CD4-positive, alpha-beta memory T cell (primary cell): ENCODE measurements around the gene CCT8L2. TPM values are rescaled to one million over a fixed set of nuclear protein-coding genes. Genes with fewer than 3 reads are reported as not detected.
"Not testable (repeated sequence)": the region's sequence is repeated elsewhere in the genome, so short reads cannot be mapped to it uniquely, and the experiment has no call there.

Source experiments
- CTCF ChIA-PET: fragments of 350-600 bp; sonication (Branson Sonifier 250); formaldehyde crosslinking; loops from one replicate; lab custom pipeline; 2021; ENCODE audit warnings: inconsistent platforms; ENCODE audit not compliant: partially characterized antibody; lab: Charles Lee
- POLR2A ChIA-PET: fragments of 350-600 bp; sonication (Branson Sonifier 250); formaldehyde crosslinking; loops from one replicate; lab custom pipeline; 2021; ENCODE audit not compliant: partially characterized antibody; lab: Charles Lee
- DNase-seq, 5 donors: peaks; one replicate each; pipeline versions ENCODE4 v3.0.0 to v3.0.0-alpha.2; 2020 to 2022; ENCODE audit warnings: mixed read lengths in 1 of 5
- H3K27ac ChIP-seq: one replicate; pipeline ENCODE4 v1.7.0; 2013; ENCODE audit warnings: low read depth, low read length
- H3K27me3 ChIP-seq: 2 replicates; pipeline ENCODE4 v1.7.0; 2013; ENCODE audit warnings: mild to moderate bottlenecking, low read length, moderate library complexity; ENCODE audit not compliant: insufficient read depth
- H3K36me3 ChIP-seq: 2 replicates; pipeline ENCODE4 v1.7.0; 2013; ENCODE audit warnings: mild to moderate bottlenecking, low read length, moderate library complexity; ENCODE audit not compliant: insufficient read depth
- H3K4me1 ChIP-seq: 2 replicates; pipeline ENCODE4 v1.7.0; 2013; ENCODE audit warnings: mild to moderate bottlenecking, low read length, moderate library complexity; ENCODE audit not compliant: insufficient read depth
- H3K4me3 ChIP-seq, 2 donors: one replicate each; pipeline ENCODE4 v1.7.0; 2013; ENCODE audit warnings: low read length in 2 of 2, mild to moderate bottlenecking in 1 of 2
- H3K9me3 ChIP-seq, 2 donors: one replicate each; pipeline ENCODE4 v1.7.0; 2013; ENCODE audit warnings: low read length in 2 of 2, control low read depth in 1 of 2; ENCODE audit not compliant: control insufficient read depth in 1 of 2
- H3K27ac Mint-ChIP-seq, 7 donors: one replicate each; pipeline ENCODE4 v1.8.0; 2020 to 2021; ENCODE audit warnings: mixed read lengths in 7 of 7, mild to moderate bottlenecking in 6 of 7, inconsistent platforms in 3 of 7, moderate library complexity in 3 of 7
- H3K27me3 Mint-ChIP-seq, 2 donors: one replicate each; pipeline ENCODE4 v1.8.0; 2020 to 2021; ENCODE audit warnings: mixed read lengths in 2 of 2
- H3K36me3 Mint-ChIP-seq, 2 donors: one replicate each; pipeline ENCODE4 v1.8.0; 2020 to 2021; ENCODE audit warnings: mixed read lengths in 2 of 2, inconsistent platforms in 1 of 2, mild to moderate bottlenecking in 1 of 2
- H3K4me1 Mint-ChIP-seq, 4 donors: one replicate each; pipeline ENCODE4 v1.8.0; 2020 to 2021; ENCODE audit warnings: mixed read lengths in 4 of 4, mild to moderate bottlenecking in 1 of 4
- H3K4me3 Mint-ChIP-seq, 8 donors: one replicate each; pipeline ENCODE4 v1.8.0; 2020 to 2021; ENCODE audit warnings: mixed read lengths in 8 of 8, mild to moderate bottlenecking in 7 of 8, moderate library complexity in 6 of 8, inconsistent platforms in 3 of 8
- H3K9me3 Mint-ChIP-seq, 8 donors: one replicate each; pipeline ENCODE4 v1.8.0; 2020 to 2021; ENCODE audit warnings: mixed read lengths in 8 of 8, mild to moderate bottlenecking in 5 of 8, inconsistent platforms in 3 of 8, moderate library complexity in 1 of 8
- intact Hi-C: fragments of 100-400 bp; cut with micrococcal nuclease; formaldehyde crosslinking; loops from one replicate; pipeline ENCODE4 v1.15.1; 2023
- polyA plus RNA-seq, 2 donors: library from polyadenylated mRNA; unstranded; fragments of 300-500 nt; fragmentation: Illumina TruSeq; gene quantifications; one replicate each; pipeline ENCODE4 v1.2.3, GENCODE V29; 2021
- total RNA-seq, 2 experiments: library from RNA; stranded (reverse); gene quantifications; one replicate each; pipeline ENCODE4 v1.2.3, GENCODE V29; 2021

CCT8L2 gene
- total and polyA plus RNA-seq, 4 experiments from 2014 or later: not detected

- POLR2A ChIA-PET, H3K9me3 ChIP-seq: not testable (repeated sequence)
Observed at GRCh38 chr22:16543310-16543709, 49.3 kb downstream of the CCT8L2 start.

More at GRCh38 chr22:16543310-16543709, 49.3 kb downstream of the CCT8L2 start:
- DNase-seq, H3K9me3 Mint-ChIP-seq, H3K4me3 Mint-ChIP-seq, H3K27me3 ChIP-seq, H3K4me1 Mint-ChIP-seq, H3K27ac Mint-ChIP-seq, CTCF ChIA-PET, H3K27me3 Mint-ChIP-seq, H3K36me3 ChIP-seq, H3K4me3 ChIP-seq, H3K36me3 Mint-ChIP-seq, intact Hi-C loops, H3K4me1 ChIP-seq, H3K27ac ChIP-seq: not testable (repeated sequence)

Other genes starting within 250 kb of the CCT8L2 start
- gene XKR3, start 232.6 kb upstream of the CCT8L2 start, total RNA-seq: not detected
- not detected for gene XKR3, start 232.6 kb upstream of the CCT8L2 start, polyA plus RNA-seq